NCI-H1930 (cell line): ENCODE data around the gene ECHS1.
A peak's percentile ranks its signal among the peaks of the same experiment; 100 is the strongest.
"Not testable (repeated sequence)": the region's sequence is repeated elsewhere in the genome, so short reads cannot be mapped to it uniquely, and the experiment has no call there.

Experiments used
- DNase-seq, 2 experiments: peaks; one replicate each; lab custom pipeline; 2025; lab: John Stamatoyannopoulos, UW

Gene ECHS1

DNA sequence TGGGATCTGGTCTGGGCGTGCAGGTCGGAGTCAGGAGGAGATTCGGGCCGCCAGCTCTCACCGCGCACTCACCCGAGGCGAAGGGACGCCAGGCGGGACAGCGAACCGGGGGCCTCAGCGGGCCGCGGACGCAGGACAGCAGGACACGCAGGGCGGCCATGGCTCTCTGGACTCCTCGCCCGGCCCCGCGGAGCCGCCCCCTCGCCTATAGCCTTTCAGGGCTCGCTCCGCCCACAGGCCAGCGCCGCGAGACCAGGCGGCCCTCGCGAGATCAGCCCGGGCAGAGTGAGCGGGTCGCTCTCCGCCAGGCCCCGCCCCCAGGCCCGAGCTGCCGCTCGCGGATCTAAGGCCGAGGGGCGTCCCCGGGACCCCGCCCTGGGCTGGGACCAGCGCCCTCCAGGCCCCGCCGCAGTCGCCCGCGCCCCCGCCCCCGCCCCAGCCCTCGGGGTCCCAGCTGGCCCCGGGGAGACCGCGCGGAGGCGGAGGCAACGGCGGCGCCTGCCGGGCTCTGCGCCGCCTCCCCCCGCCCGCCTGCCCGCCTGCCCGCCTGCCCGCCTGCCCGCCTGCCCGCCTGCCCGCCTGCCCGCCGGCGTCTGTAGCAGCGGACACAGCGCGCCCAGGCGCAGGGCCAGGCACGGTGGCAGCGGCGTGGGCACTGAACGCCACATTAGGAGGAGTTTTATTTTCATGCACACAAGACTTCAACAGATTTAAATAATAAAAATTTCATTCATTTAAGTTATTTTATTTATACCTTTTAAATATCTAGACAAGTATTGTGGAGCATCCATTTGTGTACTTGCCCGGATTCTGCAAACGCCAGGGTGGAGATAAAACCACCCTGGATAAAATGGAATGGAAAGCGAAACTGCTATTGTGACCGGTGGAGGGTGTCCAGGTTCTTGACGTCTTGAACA, at the start of gene ECHS1:
Gene ECHS1 (minus strand): TSS at position 181 of the 917 bp plus-strand sequence. CDS start 21 bp downstream, at position 160.
- peak; percentile 69 to 85 for DNase-seq

- DNase-seq: no peak
Observed at GRCh38 chr10:133422223-133422806, 49.2 kb upstream of the ECHS1 start.

DNA sequence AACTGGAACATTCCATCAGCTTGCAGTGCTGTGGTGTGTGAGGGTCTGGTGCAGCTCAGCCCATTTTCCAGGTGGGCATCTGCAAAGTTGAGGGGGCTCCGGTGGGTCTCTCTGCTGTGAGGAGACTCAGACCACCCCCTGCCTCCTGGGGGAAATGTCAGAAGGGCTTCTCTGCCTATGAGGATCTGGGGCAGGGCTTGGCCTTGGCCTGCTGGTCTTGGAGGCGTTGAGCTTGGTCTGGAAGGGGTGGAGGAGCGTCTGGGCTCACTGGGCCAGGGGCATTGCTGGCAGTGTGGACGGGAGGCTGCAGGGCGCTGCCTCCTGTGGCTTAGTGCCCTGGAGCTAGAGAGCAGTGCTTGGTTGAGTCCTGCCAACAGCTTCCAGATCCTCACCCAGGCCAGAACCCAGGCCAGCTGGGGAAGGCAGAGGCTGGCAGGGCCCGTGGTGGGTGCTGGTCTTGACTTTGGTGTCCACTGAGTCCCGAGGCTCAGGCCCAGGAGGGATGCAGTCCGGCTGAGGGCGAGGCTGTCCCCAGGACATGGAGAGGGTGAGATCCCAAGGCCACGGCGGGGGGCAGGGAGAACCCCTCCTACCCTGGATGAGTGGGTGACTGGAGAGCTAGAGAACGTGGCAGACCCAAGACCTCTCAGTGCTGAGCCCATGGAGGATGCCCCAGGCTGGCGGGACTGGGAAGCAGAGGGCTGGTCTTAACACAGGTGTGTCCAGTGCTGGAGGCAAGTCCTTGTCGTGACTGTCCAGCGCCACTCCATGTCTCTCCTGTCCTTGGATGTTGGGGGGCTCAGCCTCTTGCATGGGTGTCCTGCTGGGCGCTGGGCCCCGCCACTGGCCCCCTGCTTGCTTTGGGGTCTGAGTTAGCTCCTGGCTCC, 48.4 kb upstream of the ECHS1 start:
- DNase-seq: no peak

- DNase-seq: no peak
Observed at GRCh38 chr10:133420579-133420978, 47.4 kb upstream of the ECHS1 start.

DNA sequence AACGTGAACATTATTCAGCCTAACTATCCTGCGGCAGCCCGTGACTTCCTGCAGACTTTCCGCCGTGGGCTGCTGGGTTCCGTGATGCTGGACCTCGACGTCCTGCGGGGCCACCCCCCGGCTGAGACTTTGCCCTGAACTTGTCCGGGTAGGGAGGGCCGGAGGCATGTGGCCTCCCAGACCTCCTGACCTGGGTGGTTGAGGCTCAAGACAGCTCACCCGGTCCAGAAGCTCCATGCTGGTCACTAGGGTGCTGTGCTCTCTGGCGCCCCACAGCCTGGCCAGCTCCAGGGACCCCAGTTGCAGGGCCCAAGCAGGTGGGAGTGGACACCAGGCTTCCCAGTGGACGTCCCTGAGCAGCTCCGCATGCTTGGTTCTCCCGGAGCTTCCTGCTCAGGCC, 46.9 kb upstream of the ECHS1 start:
- DNase-seq: no peak

- DNase-seq: no peak
Observed at GRCh38 chr10:133419211-133419950, 46.2 kb upstream of the ECHS1 start.

GRCh38 chr10:133418289-133418993, 45.3 kb upstream of the ECHS1 start:
- no peak for DNase-seq

GRCh38 chr10:133415752-133416151, 42.6 kb upstream of the ECHS1 start:
- DNase-seq: no peak

- DNase-seq: not testable (repeated sequence)
Observed at GRCh38 chr10:133414401-133414800, 41.2 kb upstream of the ECHS1 start.

DNA sequence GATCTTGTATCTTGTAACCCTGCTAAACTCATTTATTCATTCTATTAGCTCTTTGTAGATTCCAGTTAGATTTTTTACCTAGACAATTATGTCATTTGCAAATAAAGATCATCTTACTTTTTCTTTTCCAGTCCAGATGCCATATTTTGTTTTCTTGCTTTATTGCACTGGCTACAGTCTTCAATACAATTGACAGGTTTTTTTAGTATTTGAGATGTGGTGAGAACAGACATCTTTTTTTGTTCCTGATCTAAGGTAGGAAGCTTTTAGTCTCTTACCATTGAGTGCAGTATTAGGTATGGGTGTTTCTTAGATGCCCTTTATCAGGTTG, 39.2 kb upstream of the ECHS1 start:
- DNase-seq: no peak

GRCh38 chr10:133411523-133412380, 38.6 kb upstream of the ECHS1 start:
- DNase-seq: no peak

DNA sequence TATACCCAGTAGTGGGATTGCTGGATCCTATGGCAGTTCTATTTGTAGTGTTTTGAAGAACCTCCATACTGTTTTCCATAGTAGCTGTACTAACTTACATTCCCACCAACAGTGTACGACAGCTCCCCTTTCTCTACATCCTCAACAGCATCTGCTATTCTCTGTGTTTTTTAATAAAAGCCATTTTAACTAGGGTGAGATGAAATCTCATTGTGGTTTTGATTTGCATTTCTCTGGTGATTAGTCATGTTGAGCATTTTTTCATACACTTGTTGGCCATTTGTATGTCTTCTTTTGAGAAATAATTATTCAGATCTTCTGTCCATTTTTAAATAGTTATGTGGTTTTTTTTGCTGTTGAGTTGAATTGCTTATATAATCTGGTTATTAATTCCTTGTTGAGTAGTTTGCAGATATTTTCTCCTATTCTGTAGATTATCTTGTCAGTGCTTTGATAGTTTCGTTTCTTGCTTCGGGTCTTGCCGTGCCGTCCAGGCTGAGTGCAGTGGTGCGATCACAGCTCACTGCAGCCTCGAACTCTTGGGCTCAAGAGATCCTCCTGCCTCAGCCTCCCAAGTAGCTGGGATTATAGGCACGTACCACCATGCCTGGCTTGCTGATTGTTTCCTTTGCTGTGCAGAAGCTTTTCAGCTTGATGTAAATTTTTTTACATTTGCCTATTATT, 32.8 kb upstream of the ECHS1 start:
- DNase-seq: no peak

DNA sequence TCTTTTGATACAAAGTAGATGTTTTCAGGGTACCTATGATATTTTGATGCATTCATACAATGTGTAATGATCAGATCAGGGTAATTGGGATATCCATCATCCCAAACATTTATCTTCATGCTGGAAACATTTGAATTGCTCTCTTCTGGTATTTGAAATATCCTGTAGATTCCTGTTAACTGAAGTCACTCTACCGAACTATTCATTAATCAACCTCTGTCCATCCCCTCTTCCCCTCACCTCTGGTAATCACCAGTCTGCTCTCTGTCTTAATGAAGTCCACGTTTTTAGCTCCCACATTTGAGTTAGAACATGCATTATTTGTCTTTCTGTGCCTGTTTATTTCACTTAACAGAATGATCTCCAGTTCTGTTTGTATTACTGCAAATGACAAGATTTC, 32.1 kb upstream of the ECHS1 start:
- no peak for DNase-seq

GRCh38 chr10:133403784-133404183, 30.6 kb upstream of the ECHS1 start:
- DNase-seq: no peak

GRCh38 chr10:133403359-133403758, 30.2 kb upstream of the ECHS1 start:
- DNase-seq: no peak

- DNase-seq: no peak
Observed at GRCh38 chr10:133401981-133402725, 29.0 kb upstream of the ECHS1 start.

- DNase-seq: no peak
Observed at GRCh38 chr10:133401500-133401899, 28.3 kb upstream of the ECHS1 start.

GRCh38 chr10:133400624-133401424, 27.7 kb upstream of the ECHS1 start:
- DNase-seq: no peak
